H1 (cell line): ENCODE measurements around the gene G6PC3. TPM values are rescaled to one million over a fixed set of nuclear protein-coding genes. Genes with fewer than 3 reads are reported as not detected.
"Not testable (repeated sequence)": the region's sequence is repeated elsewhere in the genome, so short reads cannot be mapped to it uniquely, and the experiment has no call there.

Source experiments
- CTCF ChIA-PET: fragments of 300-600 bp; sonication (Branson Sonifier 250); formaldehyde crosslinking; loops from one replicate; lab custom pipeline; 2021; ENCODE audit not compliant: partially characterized antibody; lab: Charles Lee
- POLR2A ChIA-PET: fragments of 300-600 bp; sonication (Branson Sonifier 250); formaldehyde crosslinking; loops from one replicate; lab custom pipeline; 2021; ENCODE audit warnings: inconsistent platforms; ENCODE audit not compliant: partially characterized antibody; lab: Charles Lee
- DNase-seq, 2 experiments: peaks; one replicate each; pipeline versions ENCODE4 v3.0.0 to v3.0.0-alpha.2; 2010 to 2022; ENCODE audit warnings: low spot score in 2 of 2, low read depth in 1 of 2, mixed read lengths in 1 of 2
- FAIRE-seq: peaks from 2 replicates; lab custom pipeline; 2011; peaks lifted over from hg19 to GRCh38; lab: Jason Lieb, UNC
- H2AFZ ChIP-seq: 2 replicates; pipeline ENCODE4 v1.8.1; 2012; ENCODE audit warnings: low read length, inconsistent platforms
- H2AK5ac ChIP-seq: 2 replicates; pipeline ENCODE4 v1.6.1; 2013; ENCODE audit warnings: low read depth, low read length
- H2BK120ac ChIP-seq: replicated peaks from 2 replicates; pipeline ENCODE3; 2013; ENCODE audit warnings: low read depth, low read length, inconsistent platforms
- H2BK12ac ChIP-seq: 2 replicates; pipeline ENCODE4 v1.6.1; 2013; ENCODE audit warnings: low read depth, low read length
- H2BK15ac ChIP-seq: 2 replicates; pipeline ENCODE4 v1.6.1; 2013; ENCODE audit warnings: low read length
- H2BK20ac ChIP-seq: 2 replicates; pipeline ENCODE4 v1.6.1; 2013; ENCODE audit warnings: low read length
- H2BK5ac ChIP-seq: 2 replicates; pipeline ENCODE4 v1.6.1; 2013; ENCODE audit warnings: low read depth, low read length
- H3K14ac ChIP-seq: 2 replicates; pipeline ENCODE4 v1.6.1; 2013; ENCODE audit warnings: inconsistent platforms; ENCODE audit not compliant: insufficient read length
- H3K18ac ChIP-seq: 2 replicates; pipeline ENCODE4 v1.6.1; 2013; ENCODE audit warnings: low read length; ENCODE audit errors: extremely low read depth
- H3K23ac ChIP-seq: 2 replicates; pipeline ENCODE4 v1.6.1; 2013; ENCODE audit warnings: inconsistent platforms; ENCODE audit not compliant: insufficient read length
- H3K23me2 ChIP-seq: 2 replicates; pipeline ENCODE4 v1.6.1; 2013; ENCODE audit warnings: low read depth, low read length
- H3K27ac ChIP-seq: 2 replicates; pipeline ENCODE4 v1.6.1; 2011; ENCODE audit warnings: low read depth, low read length, inconsistent platforms
- H3K27me3 ChIP-seq, 4 experiments: replicated peaks in 1 of 4; 1 replicate in 1 of 4; 2 replicates in 3 of 4; pipeline versions ENCODE4 v1.6.1 to v1.8.1; 2011 to 2013; ENCODE audit warnings: low read length in 3 of 4, mild to moderate bottlenecking in 3 of 4, inconsistent platforms in 2 of 4, mixed read lengths in 2 of 4, moderate library complexity in 1 of 4; ENCODE audit not compliant: control insufficient read depth in 3 of 4, insufficient read depth in 3 of 4; ENCODE audit errors: extremely low read depth in 1 of 4
- H3K36me3 ChIP-seq, 4 experiments: 2 replicates each; pipeline versions ENCODE4 v1.6.1 to v1.8.1; 2011 to 2013; ENCODE audit warnings: mild to moderate bottlenecking in 4 of 4, low read length in 3 of 4, moderate library complexity in 2 of 4, control low read depth in 1 of 4, inconsistent platforms in 1 of 4; ENCODE audit not compliant: insufficient read depth in 4 of 4, control insufficient read depth in 2 of 4
- H3K4ac ChIP-seq: replicated peaks from 2 replicates; pipeline ENCODE3; 2013; ENCODE audit warnings: low read length, low read depth, mixed read lengths, inconsistent platforms; ENCODE audit not compliant: insufficient read length
- H3K4me1 ChIP-seq, 4 experiments: replicated peaks in 1 of 4; 1 replicate in 1 of 4; 2 replicates in 3 of 4; pipeline versions ENCODE4 v1.6.1 to v1.8.1; 2011 to 2013; ENCODE audit warnings: low read length in 3 of 4, inconsistent platforms in 2 of 4, mixed read lengths in 1 of 4; ENCODE audit not compliant: insufficient read depth in 4 of 4, control insufficient read depth in 3 of 4
- H3K4me2 ChIP-seq, 2 experiments: 2 replicates each; pipeline versions ENCODE4 v1.6.1 to v1.8.1; 2011 to 2013; ENCODE audit warnings: low read depth in 2 of 2, low read length in 2 of 2, control low read depth in 1 of 2, inconsistent platforms in 1 of 2, mild to moderate bottlenecking in 1 of 2; ENCODE audit not compliant: insufficient read depth in 1 of 2
- H3K4me3 ChIP-seq, 4 experiments: fragments of 200-600, 300-600 bp in 1 of 4; sonication (generic), shearing (Covaris generic), sonication (Bioruptor Twin) in 1 of 4; 2 replicates each; pipeline versions ENCODE4 v1.5.1 to v1.8.1; 2011 to 2016; ENCODE audit warnings: low read length in 4 of 4, low read depth in 3 of 4, control low read depth in 2 of 4, inconsistent platforms in 2 of 4, mild to moderate bottlenecking in 2 of 4, mixed read lengths in 1 of 4, moderate library complexity in 1 of 4; ENCODE audit not compliant: insufficient read depth in 2 of 4; ENCODE audit errors: extremely low read depth in 1 of 4
- H3K56ac ChIP-seq: replicated peaks from 2 replicates; pipeline ENCODE3; 2013; ENCODE audit warnings: low read depth, mild to moderate bottlenecking, mixed read lengths, low read length, inconsistent platforms; ENCODE audit not compliant: insufficient read length
- H3K79me1 ChIP-seq: 2 replicates; pipeline ENCODE4 v1.6.1; 2013; ENCODE audit warnings: low read depth, low read length, control low read depth
- H3K79me2 ChIP-seq, 2 experiments: 2 replicates each; pipeline versions ENCODE4 v1.6.1 to v1.8.1; 2012 to 2013; ENCODE audit warnings: low read length in 2 of 2, mild to moderate bottlenecking in 2 of 2, inconsistent platforms in 1 of 2; ENCODE audit not compliant: insufficient read depth in 2 of 2, control insufficient read depth in 1 of 2
- H3K9ac ChIP-seq, 4 experiments: replicated peaks in 1 of 4; 1 replicate in 1 of 4; 2 replicates in 3 of 4; pipeline versions ENCODE4 v1.6.1 to v1.8.1; 2011 to 2013; ENCODE audit warnings: low read depth in 3 of 4, low read length in 3 of 4, control low read depth in 2 of 4, mild to moderate bottlenecking in 2 of 4, moderate library complexity in 2 of 4, inconsistent platforms in 1 of 4; ENCODE audit errors: extremely low read depth in 1 of 4
- H3K9me3 ChIP-seq, 2 experiments: 2 replicates each; pipeline versions ENCODE4 v1.6.1 to v1.8.1; 2012 to 2013; ENCODE audit warnings: mild to moderate bottlenecking in 2 of 2, moderate library complexity in 2 of 2, control low read depth in 1 of 2, inconsistent platforms in 1 of 2, low read depth in 1 of 2, low read length in 1 of 2, mixed read lengths in 1 of 2; ENCODE audit not compliant: insufficient read depth in 2 of 2
- H4K20me1 ChIP-seq, 2 experiments: replicated peaks in 1 of 2; 2 replicates each; pipeline versions ENCODE3 to v1.8.1; 2011 to 2013; ENCODE audit warnings: inconsistent platforms in 2 of 2, low read length in 2 of 2, mild to moderate bottlenecking in 1 of 2; ENCODE audit not compliant: insufficient read depth in 2 of 2, control insufficient read depth in 1 of 2
- H4K5ac ChIP-seq: 2 replicates; pipeline ENCODE4 v1.6.1; 2013; ENCODE audit warnings: low read length, low read depth, mixed read lengths, inconsistent platforms; ENCODE audit not compliant: insufficient read length
- H4K8ac ChIP-seq: 2 replicates; pipeline ENCODE4 v1.8.0; 2013; ENCODE audit warnings: mild to moderate bottlenecking, moderate library complexity, low read length, inconsistent platforms; ENCODE audit not compliant: insufficient read depth; ENCODE audit errors: extremely low read depth
- H4K91ac ChIP-seq: replicated peaks from 2 replicates; pipeline ENCODE3; 2013; ENCODE audit warnings: low read length, mixed read lengths, inconsistent platforms; ENCODE audit not compliant: insufficient read length
- WGBS, 2 experiments: shearing (Covaris generic) in 1 of 2; methylation state at CpG; one replicate each; pipeline versions ENCODE4 v1.1.6 to v1.1.7; 2013 to 2015; ENCODE audit warnings: low lambda C conversion rate in 2 of 2, mixed read lengths in 2 of 2, inconsistent platforms in 1 of 2, low coverage in 1 of 2, missing lambda C conversion rate in 1 of 2; ENCODE audit not compliant: insufficient replicate concordance in 2 of 2, insufficient coverage in 1 of 2, insufficient read length in 1 of 2; ENCODE audit errors: extremely low coverage in 1 of 2, missing lambda C conversion rate in 1 of 2; 5-methylcytosine and 5-hydroxymethylcytosine counted together
- polyA plus RNA-seq, 7 experiments: library from polyadenylated mRNA; depleted of rRNA in 3 of 7; stranded (reverse) in 5 of 7; unstranded in 2 of 7; fragments of >200 nt in 5 of 7; fragments of 200-250 nt in 2 of 7; gene quantifications; 1 replicate in 5 of 7; 2 replicates in 1 of 7; 4 replicates in 1 of 7; pipeline versions ENCODE4 v1.2.1 to v1.2.3, GENCODE V29; 2011 to 2013; ENCODE audit warnings: missing spikeins in 2 of 7, mixed read lengths in 2 of 7
- total RNA-seq: library from RNA; stranded (reverse); fragmentation: NEBNext Ultra II Directional; extraction: Animal tissue kit (Norgen Biotek cat#: 25700); gene quantifications from 2 replicates; pipeline ENCODE4 v1.2.1, GENCODE V29; 2021

G6PC3 gene
- total and polyA plus RNA-seq, 2 of the 8 experiments (the other 6 are each of a cell fraction or from before 2014, with no cell fraction given), result 104 to 343 TPM

GRCh38 chr17:44101858-44102257 is 31.3 kb downstream of the G6PC3 start:
- not testable (repeated sequence) for H3K9ac ChIP-seq, H2BK5ac ChIP-seq, H4K5ac ChIP-seq, H3K27ac ChIP-seq, H3K4me3 ChIP-seq, H2AK5ac ChIP-seq, DNase-seq, H3K4me2 ChIP-seq, H3K23me2 ChIP-seq, H3K4ac ChIP-seq, H3K9me3 ChIP-seq, H3K56ac ChIP-seq, H3K27me3 ChIP-seq, H3K79me2 ChIP-seq, H3K23ac ChIP-seq, H3K18ac ChIP-seq, FAIRE-seq, H2BK15ac ChIP-seq, H4K20me1 ChIP-seq, H4K91ac ChIP-seq, H2AFZ ChIP-seq, H2BK120ac ChIP-seq, H3K36me3 ChIP-seq, H4K8ac ChIP-seq, H2BK20ac ChIP-seq, H3K14ac ChIP-seq, H2BK12ac ChIP-seq, H3K4me1 ChIP-seq
- ChIA-PET CTCF (interaction anchor here (0.9 to 34.4 kb wide), 6 partner anchors 12 to 49 kb away, joined by 3 to 638 read pairs (median 4); partner anchors contain the start of gene HDAC5), POLR2A (interaction anchor here (0.8 kb wide), 1 partner anchor 36 kb away, joined by 3 read pairs; no protein-coding TSS in a partner anchor)
- WGBS, 2 experiments, result 92% methylated on average over 6 of the region's 6 CpGs; no CpG with 5 or more reads in 1 of the 2 experiments
- H3K79me1 ChIP-seq, result peaks cover 10% of the 10 kb centered on the region; the same call in 1 of the 2 replicates
